ENCODE measurements around the gene USP32.
"Not testable (repeated sequence)": the region's sequence is repeated elsewhere in the genome, so short reads cannot be mapped to it uniquely, and the experiment has no call there.

Gene USP32

DNA sequence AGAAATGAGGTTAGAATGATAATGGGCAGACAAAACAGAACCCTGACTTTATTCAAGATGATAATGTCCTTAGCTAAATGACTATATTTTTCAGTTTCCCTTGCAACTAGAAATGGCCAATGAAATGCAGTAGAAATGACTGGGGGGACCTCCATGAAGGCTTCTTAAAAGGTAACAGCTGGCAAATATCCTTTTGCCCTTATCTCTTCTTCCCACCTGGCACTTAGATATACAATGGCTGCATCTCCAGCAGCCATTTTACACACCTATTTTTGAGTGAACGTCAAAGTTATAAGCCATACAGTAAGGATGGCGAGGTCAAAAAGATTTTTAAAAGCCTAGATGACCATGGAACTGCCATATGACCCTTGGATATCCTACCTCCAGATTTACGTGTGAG is 39.9 kb downstream of the USP32 start:
- TF ChIP-seq, protein P1, sequence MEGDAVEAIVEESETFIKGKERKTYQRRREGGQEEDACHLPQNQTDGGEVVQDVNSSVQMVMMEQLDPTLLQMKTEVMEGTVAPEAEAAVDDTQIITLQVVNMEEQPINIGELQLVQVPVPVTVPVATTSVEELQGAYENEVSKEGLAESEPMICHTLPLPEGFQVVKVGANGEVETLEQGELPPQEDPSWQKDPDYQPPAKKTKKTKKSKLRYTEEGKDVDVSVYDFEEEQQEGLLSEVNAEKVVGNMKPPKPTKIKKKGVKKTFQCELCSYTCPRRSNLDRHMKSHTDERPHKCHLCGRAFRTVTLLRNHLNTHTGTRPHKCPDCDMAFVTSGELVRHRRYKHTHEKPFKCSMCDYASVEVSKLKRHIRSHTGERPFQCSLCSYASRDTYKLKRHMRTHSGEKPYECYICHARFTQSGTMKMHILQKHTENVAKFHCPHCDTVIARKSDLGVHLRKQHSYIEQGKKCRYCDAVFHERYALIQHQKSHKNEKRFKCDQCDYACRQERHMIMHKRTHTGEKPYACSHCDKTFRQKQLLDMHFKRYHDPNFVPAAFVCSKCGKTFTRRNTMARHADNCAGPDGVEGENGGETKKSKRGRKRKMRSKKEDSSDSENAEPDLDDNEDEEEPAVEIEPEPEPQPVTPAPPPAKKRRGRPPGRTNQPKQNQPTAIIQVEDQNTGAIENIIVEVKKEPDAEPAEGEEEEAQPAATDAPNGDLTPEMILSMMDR (IDR thresholded peaks at IDR 0.05; ENCODE audit: extremely low read depth, missing control alignments) = no peak
- DNase-seq (ENCODE audit: low spot score) = no peak

DNA sequence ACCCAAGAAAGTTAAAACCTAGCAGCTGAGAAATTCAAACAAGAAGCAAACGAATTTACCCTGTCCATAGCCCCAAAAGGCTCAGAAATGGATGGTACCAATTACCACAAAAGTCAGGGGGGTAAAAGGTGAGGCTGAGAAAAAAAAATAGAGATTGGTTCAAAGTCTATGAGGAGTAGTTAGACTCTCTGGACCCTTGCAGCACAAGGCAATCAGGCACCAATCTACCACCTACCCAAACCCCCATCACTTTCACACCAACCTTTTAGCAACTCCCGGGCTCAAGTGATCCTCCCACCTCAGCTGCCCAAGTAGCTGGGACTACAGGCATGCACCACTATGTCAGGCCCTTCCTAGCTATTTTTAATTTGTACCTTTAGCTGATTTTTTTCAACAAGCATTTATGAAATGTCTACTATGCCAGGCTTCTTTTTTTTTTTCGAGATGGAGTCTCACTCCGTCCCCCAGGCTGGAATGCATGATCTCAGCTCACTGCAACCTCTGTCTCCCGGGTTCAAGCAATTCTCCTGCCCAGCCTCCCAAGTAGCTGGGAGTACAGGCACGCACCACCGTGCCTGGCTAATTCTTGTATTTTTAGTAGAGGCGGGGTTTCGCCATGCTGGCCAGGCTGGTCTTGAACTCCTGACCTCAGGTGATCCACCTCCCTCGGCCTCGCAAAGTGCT is 40.8 kb downstream of the USP32 start:
- TF ChIP-seq, protein P1 (IDR thresholded peaks at IDR 0.05; ENCODE audit: extremely low read depth, missing control alignments) = no peak
- DNase-seq (ENCODE audit: low spot score) = no peak

DNA sequence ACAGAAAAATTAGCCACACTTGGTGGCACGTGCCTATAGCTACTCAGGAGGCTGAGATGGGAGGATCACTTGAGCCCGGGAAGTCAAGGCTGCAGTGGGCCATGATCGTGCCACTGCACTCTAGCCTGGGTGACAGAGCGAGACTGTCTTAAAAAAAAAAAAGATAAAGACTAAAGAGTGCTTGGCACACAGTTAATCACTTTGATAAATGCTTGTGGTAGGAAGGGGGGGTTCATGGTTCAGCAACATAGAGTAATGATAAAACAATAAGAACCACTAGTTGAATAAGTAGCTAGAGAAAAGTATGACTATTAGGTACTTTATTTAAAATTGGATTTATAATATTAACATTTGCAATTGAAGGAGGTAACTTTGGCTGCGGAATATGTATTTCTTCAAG is 43.3 kb downstream of the USP32 start:
- DNase-seq (ENCODE audit: low spot score) = no peak
- TF ChIP-seq, protein P1 (IDR thresholded peaks at IDR 0.05; ENCODE audit: extremely low read depth, missing control alignments) = no peak

DNA sequence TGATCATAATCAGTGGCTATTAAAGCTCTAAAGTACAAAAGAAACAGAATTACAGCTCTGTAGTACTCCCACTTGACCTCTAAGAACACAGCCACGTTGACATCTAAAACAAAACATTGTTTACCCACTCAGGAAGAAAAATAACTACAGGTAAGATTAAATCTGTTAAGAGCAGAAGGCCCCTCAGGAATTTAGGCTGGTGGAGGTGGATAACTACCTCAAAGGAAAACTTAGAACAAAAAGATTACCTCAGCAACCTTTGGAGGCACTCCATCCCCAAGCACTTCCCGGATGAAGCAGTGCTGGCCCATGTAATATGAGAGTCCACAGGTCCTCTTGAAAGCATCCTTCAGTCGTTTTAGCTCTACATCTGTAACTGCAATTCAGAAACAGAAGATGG is 46.7 kb downstream of the USP32 start:
- TF ChIP-seq, protein P1 (IDR thresholded peaks at IDR 0.05; ENCODE audit: extremely low read depth, missing control alignments) = no peak
- DNase-seq (ENCODE audit: low spot score) = no peak

DNA sequence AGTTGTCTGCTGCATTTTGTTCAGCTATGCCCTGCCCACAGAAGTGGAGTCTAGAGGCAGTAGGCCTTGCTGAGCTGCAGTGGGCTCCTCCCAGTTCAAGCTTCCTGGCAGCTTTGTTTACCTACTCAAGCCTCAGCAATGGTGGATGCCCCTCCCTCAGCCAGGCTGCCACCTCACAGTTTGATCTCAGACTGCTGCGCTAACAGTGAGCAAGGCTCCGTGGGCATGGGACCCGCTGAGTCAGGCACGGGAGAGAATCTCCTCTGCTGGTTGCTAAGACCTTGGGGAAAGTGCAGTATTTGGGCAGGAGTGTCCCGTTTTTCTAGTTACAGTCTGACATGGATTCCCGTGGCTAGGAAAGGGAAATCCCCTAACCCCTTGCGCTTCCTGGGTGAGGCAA is 49.4 kb downstream of the USP32 start:
- DNase-seq (ENCODE audit: low spot score) = not testable (repeated sequence)

DNA sequence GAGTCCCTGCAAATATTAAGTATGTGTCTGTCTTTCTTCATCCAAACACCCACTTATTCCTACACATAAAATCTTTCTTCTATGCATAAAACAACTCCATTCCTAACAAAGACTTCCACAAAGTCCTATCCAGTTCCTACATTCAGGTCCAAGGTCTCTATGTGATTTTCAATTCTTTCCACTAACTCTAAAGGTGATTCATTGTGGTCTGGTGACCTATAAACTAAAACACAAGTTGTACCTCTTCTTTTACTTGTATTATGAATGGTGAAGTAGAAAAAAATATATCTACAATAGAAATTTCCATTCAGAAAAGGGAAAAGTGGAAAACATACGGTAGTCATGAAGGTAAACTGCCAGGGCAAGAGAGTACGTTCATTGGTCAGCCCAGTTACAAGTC is 56.6 kb downstream of the USP32 start:
- DNase-seq (ENCODE audit: low spot score) = no peak
- TF ChIP-seq, protein P1 (IDR thresholded peaks at IDR 0.05; ENCODE audit: extremely low read depth, missing control alignments) = no peak

DNA sequence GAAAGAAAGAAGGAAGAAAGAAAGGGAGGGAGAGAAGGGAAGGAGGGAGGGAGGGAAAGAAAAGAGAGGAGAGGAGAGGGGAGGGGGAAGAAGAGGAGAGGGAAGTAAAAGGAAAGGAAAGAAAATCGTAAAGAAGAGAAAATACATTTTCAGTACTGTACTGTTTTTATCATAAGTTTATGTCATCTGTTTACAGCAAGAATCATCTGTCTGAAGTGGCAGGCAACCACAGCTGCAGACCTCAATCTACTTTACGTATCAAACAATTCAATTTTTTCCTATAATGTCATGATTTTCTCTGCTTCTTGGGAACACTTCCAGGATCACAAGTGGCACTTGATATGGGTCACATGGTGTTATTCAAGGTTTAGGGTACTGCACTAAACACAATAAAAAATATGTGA is 58.3 kb downstream of the USP32 start:
- DNase-seq (ENCODE audit: low spot score) = no peak
- TF ChIP-seq, protein P1 (IDR thresholded peaks at IDR 0.05; ENCODE audit: extremely low read depth, missing control alignments) = no peak

DNA sequence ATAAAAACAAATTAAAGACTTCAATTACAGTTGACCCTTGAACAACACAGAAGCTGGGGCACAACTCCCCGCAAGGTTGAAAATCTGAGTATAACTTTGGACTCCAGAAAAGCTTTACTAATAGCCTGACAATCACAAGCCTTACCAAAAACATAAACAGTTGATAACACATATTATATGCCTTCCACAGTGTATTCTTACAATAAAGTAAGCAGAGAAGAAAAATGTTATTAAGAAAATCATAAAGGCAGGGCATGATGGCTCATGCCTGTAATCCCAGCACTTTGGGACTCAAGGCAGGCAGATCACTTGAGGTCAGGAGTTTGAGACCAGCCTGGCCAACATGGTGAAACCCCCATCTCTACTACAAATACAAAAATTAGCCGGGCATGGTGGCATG is 58.9 kb downstream of the USP32 start:
- DNase-seq (ENCODE audit: low spot score) = not testable (repeated sequence)
